Mesenchymal stem cell (in vitro differentiated cells and primary cell): ENCODE measurements around the gene PRKCQ.
A peak's percentile ranks its signal among the peaks of the same experiment; 100 is the strongest.

Source experiments
- DNase-seq: peaks from one replicate; pipeline ENCODE4 v3.0.0-alpha.2; 2013
- H2AFZ ChIP-seq: one replicate; pipeline ENCODE4 v1.6.1; 2013; ENCODE audit warnings: low read depth, mild to moderate bottlenecking, control low read depth, inconsistent platforms, low read length, moderate library complexity
- H2AK5ac ChIP-seq: 2 replicates; pipeline ENCODE4 v1.6.1; 2013; ENCODE audit warnings: low read length, moderate library complexity, mild to moderate bottlenecking, inconsistent platforms; ENCODE audit not compliant: severe bottlenecking
- H2BK120ac ChIP-seq: one replicate; pipeline ENCODE4 v1.6.1; 2013; ENCODE audit warnings: low read depth, mild to moderate bottlenecking, inconsistent platforms, low read length, moderate library complexity
- H2BK12ac ChIP-seq, 2 experiments: one replicate each; pipeline ENCODE4 v1.6.1; 2013; ENCODE audit warnings: inconsistent platforms in 2 of 2, low read length in 2 of 2, mild to moderate bottlenecking in 2 of 2, moderate library complexity in 2 of 2, control low read depth in 1 of 2
- H2BK15ac ChIP-seq: one replicate; pipeline ENCODE4 v1.6.1; 2013; ENCODE audit warnings: mild to moderate bottlenecking, low read depth, inconsistent platforms; ENCODE audit not compliant: poor library complexity, severe bottlenecking
- H2BK5ac ChIP-seq: 2 replicates; pipeline ENCODE4 v1.6.1; 2013; ENCODE audit warnings: low read depth, mild to moderate bottlenecking, low read length, control low read depth, inconsistent platforms; ENCODE audit not compliant: poor library complexity, severe bottlenecking
- H3K14ac ChIP-seq, 2 experiments: one replicate each; pipeline ENCODE4 v1.6.1; 2013; ENCODE audit warnings: inconsistent platforms in 2 of 2, low read length in 2 of 2, control low read depth in 1 of 2, mild to moderate bottlenecking in 1 of 2, moderate library complexity in 1 of 2
- H3K18ac ChIP-seq, 2 experiments: one replicate each; pipeline ENCODE4 v1.6.1; 2013; ENCODE audit warnings: inconsistent platforms in 2 of 2, low read length in 2 of 2, control low read depth in 1 of 2, low read depth in 1 of 2, mild to moderate bottlenecking in 1 of 2
- H3K23ac ChIP-seq, 2 experiments: one replicate each; pipeline ENCODE4 v1.6.1; 2013; ENCODE audit warnings: inconsistent platforms in 2 of 2, low read length in 2 of 2, mild to moderate bottlenecking in 2 of 2, moderate library complexity in 2 of 2, control low read depth in 1 of 2
- H3K27ac ChIP-seq: 2 replicates; pipeline ENCODE4 v1.5.1; 2013; ENCODE audit warnings: mild to moderate bottlenecking, moderate library complexity, low read length, control low read depth, inconsistent platforms; ENCODE audit not compliant: poor library complexity, severe bottlenecking
- H3K27me3 ChIP-seq, 2 experiments: 2 replicates each; pipeline versions ENCODE4 v1.6.1 to v1.7.0; 2013; ENCODE audit warnings: low read length in 2 of 2, mild to moderate bottlenecking in 2 of 2, moderate library complexity in 2 of 2, control low read depth in 1 of 2, inconsistent platforms in 1 of 2; ENCODE audit not compliant: control insufficient read depth in 1 of 2, insufficient read depth in 1 of 2
- H3K36me3 ChIP-seq, 2 experiments: 2 replicates each; pipeline versions ENCODE4 v1.6.1 to v1.7.0; 2013; ENCODE audit warnings: low read length in 2 of 2, control low read depth in 1 of 2, inconsistent platforms in 1 of 2, low read depth in 1 of 2, mild to moderate bottlenecking in 1 of 2; ENCODE audit not compliant: insufficient read depth in 2 of 2, control insufficient read depth in 1 of 2
- H3K4ac ChIP-seq, 2 experiments: one replicate each; pipeline ENCODE4 v1.6.1; 2013; ENCODE audit warnings: inconsistent platforms in 2 of 2, low read length in 2 of 2, mild to moderate bottlenecking in 2 of 2, moderate library complexity in 2 of 2, control low read depth in 1 of 2, low read depth in 1 of 2
- H3K4me1 ChIP-seq: 2 replicates; pipeline ENCODE4 v1.6.1; 2013; ENCODE audit warnings: low read depth, low read length, control low read depth; ENCODE audit not compliant: control insufficient read depth, insufficient read depth
- H3K4me2 ChIP-seq: 2 replicates; pipeline ENCODE4 v1.6.1; 2013; ENCODE audit warnings: low read length, mild to moderate bottlenecking, inconsistent platforms; ENCODE audit not compliant: poor library complexity, severe bottlenecking
- H3K4me3 ChIP-seq, 2 experiments: 2 replicates each; pipeline versions ENCODE4 v1.5.1 to v1.7.0; 2013; ENCODE audit warnings: low read length in 2 of 2, mild to moderate bottlenecking in 2 of 2, control low read depth in 1 of 2, low read depth in 1 of 2; ENCODE audit not compliant: insufficient read depth in 1 of 2
- H3K79me1 ChIP-seq: replicated peaks from 2 replicates; pipeline ENCODE4 v1.6.1; 2013; ENCODE audit warnings: mild to moderate bottlenecking, control low read depth, low read length, inconsistent platforms; ENCODE audit not compliant: poor library complexity, severe bottlenecking
- H3K9ac ChIP-seq: 2 replicates; pipeline ENCODE4 v1.7.0; 2013; ENCODE audit warnings: mild to moderate bottlenecking, low read length, moderate library complexity
- H3K9me3 ChIP-seq: 2 replicates; pipeline ENCODE4 v1.7.0; 2013; ENCODE audit warnings: mild to moderate bottlenecking, low read length; ENCODE audit not compliant: control insufficient read depth
- H4K8ac ChIP-seq: one replicate; pipeline ENCODE4 v1.6.1; 2013; ENCODE audit warnings: inconsistent platforms, mild to moderate bottlenecking, low read length, moderate library complexity
- H4K91ac ChIP-seq: one replicate; pipeline ENCODE4 v1.6.1; 2013; ENCODE audit warnings: mild to moderate bottlenecking, low read length, inconsistent platforms
- WGBS: methylation state at CpG from one replicate; pipeline ENCODE4 v1.1.7; 2013; ENCODE audit warnings: mixed read lengths; 5-methylcytosine and 5-hydroxymethylcytosine counted together

Gene PRKCQ

GRCh38 chr10:6563075-6563474 lies 17.0 kb downstream of the PRKCQ start:
- Histone ChIP-seq H4K91ac (no peak overlapping the region), H3K79me1 (no peaks in the 10 kb centered on the region), H2BK15ac (no peak overlapping the region), H3K4me1 (no peaks in the 10 kb centered on the region), H3K14ac (peak overlapping the region in 1 of 2 experiments; percentile 94), H3K27ac (no peak overlapping the region), H3K4ac (no peak overlapping the region), H3K9ac (no peak overlapping the region), H3K36me3 (no peaks in the 10 kb centered on the region), H4K8ac (peak overlapping the region; percentile 24), H2BK120ac (no peak overlapping the region), H2AFZ (no peak overlapping the region), H3K27me3 (peaks cover 8 to 43% of the 10 kb centered on the region in 2 experiments), H3K4me2 (no peak overlapping the region), H2BK12ac (no peak overlapping the region), H3K4me3 (no peak overlapping the region), H3K9me3 (no peaks in the 10 kb centered on the region), H3K18ac (no peak overlapping the region), H3K23ac (no peak overlapping the region), H2BK5ac (no peak overlapping the region), H2AK5ac (no peak overlapping the region)
- no peak for DNase-seq
- WGBS: 89% methylated on average over 7 of the region's 7 CpGs

- Histone ChIP-seq H3K4me2 (no peak overlapping the region), H3K9me3 (no peaks in the 10 kb centered on the region), H3K4me1 (no peaks in the 10 kb centered on the region), H3K23ac (no peak overlapping the region), H2BK5ac (no peak overlapping the region), H3K36me3 (no peaks in the 10 kb centered on the region), H3K18ac (no peak overlapping the region), H3K4ac (no peak overlapping the region), H3K14ac (no peak overlapping the region), H4K91ac (no peak overlapping the region), H3K4me3 (no peak overlapping the region), H2BK12ac (no peak overlapping the region), H3K27ac (no peak overlapping the region), H2BK15ac (no peak overlapping the region), H3K9ac (no peak overlapping the region), H2BK120ac (no peak overlapping the region), H2AK5ac (no peak overlapping the region), H3K27me3 (peaks cover 8 to 39% of the 10 kb centered on the region in 2 experiments), H2AFZ (no peak overlapping the region), H4K8ac (no peak overlapping the region), H3K79me1 (no peaks in the 10 kb centered on the region)
- DNase-seq: no peak
- 94% methylated on average over 6 of the region's 7 CpGs for WGBS
Measured at GRCh38 chr10:6562221-6562620, 17.9 kb downstream of the PRKCQ start.

- Histone ChIP-seq H2AK5ac (no peak overlapping the region), H3K23ac (no peak overlapping the region), H3K18ac (no peak overlapping the region), H3K9ac (no peak overlapping the region), H4K91ac (no peak overlapping the region), H3K27me3 (peaks cover 8 to 32% of the 10 kb centered on the region in 2 experiments), H3K4me3 (no peak overlapping the region), H2BK15ac (no peak overlapping the region), H2BK5ac (no peak overlapping the region), H4K8ac (no peak overlapping the region), H2BK12ac (no peak overlapping the region), H3K4me1 (no peaks in the 10 kb centered on the region), H3K14ac (no peak overlapping the region), H2BK120ac (no peak overlapping the region), H2AFZ (no peak overlapping the region), H3K36me3 (no peaks in the 10 kb centered on the region), H3K79me1 (no peaks in the 10 kb centered on the region), H3K9me3 (no peaks in the 10 kb centered on the region), H3K4ac (no peak overlapping the region), H3K4me2 (no peak overlapping the region), H3K27ac (no peak overlapping the region)
- DNase-seq: no peak
- WGBS: 91% methylated on average over 2 of the region's 4 CpGs
Measured at GRCh38 chr10:6561552-6561951, 18.5 kb downstream of the PRKCQ start.

- Histone ChIP-seq H2BK120ac (no peak overlapping the region), H3K27me3 (peaks cover 3 to 20% of the 10 kb centered on the region in 2 experiments), H3K79me1 (no peaks in the 10 kb centered on the region), H2BK15ac (no peak overlapping the region), H4K91ac (no peak overlapping the region), H3K23ac (no peak overlapping the region), H3K9me3 (no peaks in the 10 kb centered on the region), H3K14ac (no peak overlapping the region), H3K4me2 (no peak overlapping the region), H2AK5ac (no peak overlapping the region), H3K4me1 (no peaks in the 10 kb centered on the region), H3K18ac (no peak overlapping the region), H3K36me3 (no peaks in the 10 kb centered on the region), H3K27ac (no peak overlapping the region), H3K4ac (no peak overlapping the region), H3K9ac (no peak overlapping the region), H2AFZ (no peak overlapping the region), H3K4me3 (no peak overlapping the region), H2BK5ac (no peak overlapping the region), H2BK12ac (no peak overlapping the region), H4K8ac (no peak overlapping the region)
- DNase-seq: no peak
- WGBS: 97% methylated on average over 12 of the region's 12 CpGs
Measured at GRCh38 chr10:6558759-6559461, 21.2 kb downstream of the PRKCQ start.
